ENCODE results near the gene CMTR1. TPM values are rescaled to one million over a fixed set of nuclear protein-coding genes. Genes with fewer than 3 reads are reported as not detected.

The CMTR1 gene
- total RNA-seq, 1 experiment from 2014 or later: 26.3 TPM

DNA sequence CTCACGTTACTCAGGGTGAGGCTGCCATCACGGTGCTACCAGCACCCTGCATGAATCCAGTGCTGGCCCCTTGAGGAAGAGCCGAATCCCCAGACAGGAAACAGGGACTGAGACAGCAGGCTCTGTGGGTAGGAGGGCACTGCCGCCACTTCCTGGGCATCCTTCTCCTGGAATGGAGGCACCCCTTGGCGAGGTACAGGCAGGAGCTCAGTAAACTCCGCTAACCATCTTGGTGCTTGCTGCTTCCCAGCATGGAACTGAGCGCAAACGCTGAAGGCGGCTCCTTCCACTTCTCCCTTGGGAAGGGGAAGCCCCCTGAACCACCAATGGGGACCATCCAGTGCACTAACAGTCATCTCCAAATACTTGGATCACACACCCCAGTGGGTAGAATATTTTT, 80.1 kb downstream of the CMTR1 start:
- no peak for DNase-seq (ENCODE audit: low spot score)

GRCh38 chr6:37513576-37513975, 80.6 kb downstream of the CMTR1 start:
- no peak for DNase-seq (ENCODE audit: low spot score)

GRCh38 chr6:37514321-37514771, 81.3 kb downstream of the CMTR1 start:
- peak; percentile 76 for DNase-seq (ENCODE audit: low spot score)

GRCh38 chr6:37514837-37515236, 81.8 kb downstream of the CMTR1 start:
- no peak for DNase-seq (ENCODE audit: low spot score)

DNA sequence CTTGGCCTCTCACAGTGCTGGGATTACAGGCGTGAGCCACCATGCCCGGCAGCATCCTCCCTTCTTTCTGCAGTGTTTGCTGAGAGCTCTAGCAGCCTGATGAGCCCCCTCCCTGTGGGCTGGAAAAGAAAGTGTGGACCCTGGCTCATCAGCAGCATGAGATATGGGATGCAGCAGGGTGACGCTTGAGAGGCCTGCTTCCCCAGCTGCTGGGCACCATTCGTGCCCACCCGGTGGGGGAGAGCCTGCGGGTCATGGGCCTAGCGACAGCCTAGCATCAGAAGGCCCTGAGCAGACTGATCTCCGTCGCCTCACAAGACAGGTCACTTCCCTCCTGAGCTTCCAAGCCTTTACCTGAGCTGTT, 82.7 kb downstream of the CMTR1 start:
- no peak for DNase-seq (ENCODE audit: low spot score)

- DNase-seq (ENCODE audit: low spot score): peak; percentile 72
Measured at GRCh38 chr6:37516076-37516919, 83.3 kb downstream of the CMTR1 start.

DNA sequence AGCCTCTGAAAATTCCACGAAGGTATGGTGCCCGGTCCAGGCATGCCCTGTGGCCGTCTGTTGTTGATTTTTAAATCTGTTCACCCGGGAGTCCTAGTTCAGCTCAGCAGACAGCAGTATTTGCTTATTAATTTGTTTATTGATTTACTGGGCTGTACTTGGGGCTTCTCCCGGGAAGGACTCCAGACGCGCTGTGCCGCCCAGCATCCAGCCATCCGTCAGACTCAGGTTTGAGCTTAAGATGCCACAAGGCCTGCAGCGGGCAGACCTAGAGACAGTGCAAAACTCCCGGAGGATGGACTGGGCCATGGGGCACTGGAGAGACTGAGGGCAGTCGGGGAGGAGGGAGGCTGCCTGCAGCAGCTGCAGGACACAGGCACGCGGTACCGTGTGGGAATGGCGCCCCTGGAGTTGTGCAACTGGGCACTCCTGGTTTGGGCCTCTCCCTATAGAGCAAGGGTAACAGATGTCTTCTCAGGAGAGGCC, 83.9 kb downstream of the CMTR1 start:
- no peak for DNase-seq (ENCODE audit: low spot score)

GRCh38 chr6:37517411-37517812, 84.4 kb downstream of the CMTR1 start:
- no peak for DNase-seq (ENCODE audit: low spot score)

DNA sequence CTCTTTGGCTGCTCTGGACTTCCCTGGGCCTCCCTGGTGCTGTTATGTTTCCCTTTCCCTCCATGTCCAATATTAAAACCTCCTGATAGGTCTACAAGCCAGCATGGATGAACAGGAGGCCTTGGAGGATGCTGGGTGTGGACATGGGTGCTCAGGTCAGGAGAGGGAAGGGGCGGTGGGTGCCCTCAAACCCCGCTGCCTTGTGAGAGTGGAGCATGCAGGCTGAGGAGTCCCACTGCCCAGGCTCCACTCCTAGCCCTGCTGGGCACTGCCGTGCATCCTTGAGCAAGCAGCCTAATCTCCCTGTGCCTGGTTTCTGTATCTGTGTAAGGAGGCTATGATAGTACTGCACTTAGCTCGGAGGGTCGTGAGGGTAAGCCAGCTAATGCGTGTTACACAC, 85.1 kb downstream of the CMTR1 start:
- no peak for DNase-seq (ENCODE audit: low spot score)

DNA sequence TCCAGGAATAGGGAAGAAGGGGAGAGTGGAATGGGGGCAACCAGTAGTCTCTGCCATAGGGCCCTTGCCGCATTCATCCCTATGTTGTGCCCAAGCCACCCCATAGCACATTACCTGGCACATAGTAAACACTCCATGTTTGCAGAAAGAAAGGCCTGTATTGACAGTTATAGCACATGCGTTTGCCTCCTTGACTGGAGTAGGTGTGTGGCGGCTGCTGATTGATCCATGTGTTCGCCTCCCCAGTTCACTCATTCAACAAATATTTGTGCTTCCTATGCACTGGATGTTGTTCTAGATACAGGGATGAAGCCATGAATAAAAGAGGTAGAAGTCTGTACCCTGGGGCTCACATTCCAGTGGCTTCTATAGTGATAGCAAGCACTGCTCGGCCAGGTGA, 86.4 kb downstream of the CMTR1 start:
- no peak for DNase-seq (ENCODE audit: low spot score)

DNA sequence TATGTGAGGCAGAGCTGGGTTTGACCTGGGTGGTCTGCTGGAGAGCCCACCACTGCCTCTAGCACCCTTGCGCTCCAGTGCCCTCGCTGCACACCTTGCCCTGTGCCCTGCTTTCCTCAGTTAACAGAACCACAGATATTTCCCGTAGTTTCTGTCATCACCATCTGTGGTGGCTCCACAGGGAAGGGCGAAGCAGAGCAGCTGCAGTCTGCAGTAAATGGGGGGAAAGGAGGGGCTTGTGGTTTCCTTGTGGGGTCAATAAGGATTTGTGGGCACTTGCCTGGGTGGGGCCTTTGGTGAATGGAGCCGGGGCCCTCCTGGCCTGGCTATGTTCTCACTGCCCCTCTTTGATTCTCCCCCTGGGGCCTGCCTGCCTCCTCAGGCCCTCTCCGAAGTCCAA, 87.9 kb downstream of the CMTR1 start:
- no peak for DNase-seq (ENCODE audit: low spot score)

GRCh38 chr6:37521674-37522073, 88.7 kb downstream of the CMTR1 start:
- DNase-seq (ENCODE audit: low spot score): no peak

DNA sequence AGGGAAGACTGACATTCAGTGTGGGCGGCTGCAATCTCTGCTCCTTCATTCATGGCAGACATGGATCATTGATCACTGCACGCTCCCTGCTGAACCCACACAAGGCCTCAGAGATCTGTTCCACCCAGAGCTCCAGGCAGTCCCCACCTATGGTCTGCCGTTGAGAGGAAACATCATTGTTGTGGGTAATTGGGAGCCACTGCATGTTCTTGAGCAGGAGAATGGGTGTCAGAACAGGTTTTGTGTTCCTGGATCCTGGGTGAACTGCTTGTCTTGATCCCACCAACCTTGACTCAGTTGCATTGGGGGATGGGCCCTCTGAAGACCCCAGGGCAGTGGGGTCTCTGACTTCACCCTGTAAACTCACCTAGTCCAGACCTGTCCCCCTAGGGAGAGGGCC, 89.8 kb downstream of the CMTR1 start:
- no peak for DNase-seq (ENCODE audit: low spot score)

GRCh38 chr6:37523412-37523811, 90.4 kb downstream of the CMTR1 start:
- no peak for DNase-seq (ENCODE audit: low spot score)

- no peak for DNase-seq (ENCODE audit: low spot score)
Measured at GRCh38 chr6:37524025-37524969, 91.3 kb downstream of the CMTR1 start.

- DNase-seq (ENCODE audit: low spot score): no peak
Measured at GRCh38 chr6:37524970-37525318, 91.9 kb downstream of the CMTR1 start.

DNA sequence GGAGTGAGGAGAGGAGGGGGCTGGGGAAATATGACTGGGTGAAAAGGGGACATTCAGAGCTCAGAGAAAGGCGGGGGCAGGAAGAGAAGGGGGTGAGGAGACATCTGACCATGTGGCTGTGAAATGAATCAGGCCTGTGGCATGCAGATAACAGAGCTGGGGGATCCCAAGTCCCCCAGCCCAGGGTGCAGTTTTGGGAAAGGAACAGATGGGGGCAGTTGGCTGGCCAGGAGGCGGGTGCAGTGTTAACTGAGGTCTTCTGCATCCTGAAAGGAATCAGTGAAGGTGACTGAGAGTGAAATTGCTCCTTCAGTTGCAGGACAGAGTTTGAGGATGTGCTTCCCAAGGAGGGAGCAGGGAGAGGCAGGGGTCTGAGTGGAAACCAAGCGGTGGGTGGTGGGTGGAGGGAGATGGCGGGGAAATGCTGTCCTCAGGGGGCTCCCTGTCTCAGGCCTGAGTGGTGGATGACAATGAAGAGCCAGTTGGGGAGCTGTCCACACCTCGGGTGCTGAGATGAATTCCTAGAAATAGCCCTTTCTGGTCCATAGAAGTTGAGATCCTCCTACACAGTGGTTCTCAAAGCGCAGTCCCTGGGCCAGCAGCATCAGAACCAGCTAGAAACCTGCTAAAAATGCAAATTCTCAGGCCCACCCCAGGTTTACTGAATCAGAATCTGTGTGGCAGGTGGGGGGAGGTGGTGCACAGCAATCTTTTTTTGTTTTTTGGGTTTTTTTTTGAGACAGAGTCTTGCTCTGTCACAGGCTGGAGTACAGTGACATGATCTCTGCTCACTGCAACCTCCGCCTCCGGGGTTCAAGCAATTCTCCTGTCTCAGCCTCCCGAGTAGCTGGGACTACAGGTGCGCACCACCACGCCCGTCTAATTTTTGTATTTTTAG, 92.7 kb downstream of the CMTR1 start:
- no peak for DNase-seq (ENCODE audit: low spot score)

- DNase-seq (ENCODE audit: low spot score): no peak
Measured at GRCh38 chr6:37528541-37528940, 95.5 kb downstream of the CMTR1 start.

DNA sequence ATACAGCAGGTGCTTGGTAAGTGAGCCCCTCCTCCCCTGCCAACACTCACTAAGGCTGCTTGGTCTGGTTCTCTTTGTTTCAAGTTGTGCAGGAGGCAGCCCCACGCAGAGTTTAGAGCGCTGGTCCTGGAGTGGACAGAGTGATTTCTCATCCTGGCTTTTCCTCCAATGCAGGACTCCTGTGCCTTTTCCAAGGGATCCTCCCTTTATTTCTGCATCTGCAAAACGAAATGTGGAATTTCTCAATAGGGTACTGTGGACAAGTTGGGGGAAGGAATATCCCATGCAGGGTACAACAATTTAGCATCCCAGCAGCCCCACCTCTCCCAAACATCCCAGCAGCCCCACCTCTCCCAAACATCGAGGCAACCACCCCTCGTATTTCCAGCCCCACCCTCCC, 97.3 kb downstream of the CMTR1 start:
- DNase-seq (ENCODE audit: low spot score): no peak

- peak; percentile 52 for DNase-seq (ENCODE audit: low spot score)
Measured at GRCh38 chr6:37531026-37531425, 98.0 kb downstream of the CMTR1 start.
